HUDEP-2 (cell line): ENCODE results near the gene C3.

ENCODE experiments used
- DNase-seq, 76 experiments: peaks; one replicate each; lab custom pipeline; 2025; ENCODE audit not compliant: unreplicated experiment in 76 of 76; lab: John Stamatoyannopoulos, UW

C3 gene

DNA sequence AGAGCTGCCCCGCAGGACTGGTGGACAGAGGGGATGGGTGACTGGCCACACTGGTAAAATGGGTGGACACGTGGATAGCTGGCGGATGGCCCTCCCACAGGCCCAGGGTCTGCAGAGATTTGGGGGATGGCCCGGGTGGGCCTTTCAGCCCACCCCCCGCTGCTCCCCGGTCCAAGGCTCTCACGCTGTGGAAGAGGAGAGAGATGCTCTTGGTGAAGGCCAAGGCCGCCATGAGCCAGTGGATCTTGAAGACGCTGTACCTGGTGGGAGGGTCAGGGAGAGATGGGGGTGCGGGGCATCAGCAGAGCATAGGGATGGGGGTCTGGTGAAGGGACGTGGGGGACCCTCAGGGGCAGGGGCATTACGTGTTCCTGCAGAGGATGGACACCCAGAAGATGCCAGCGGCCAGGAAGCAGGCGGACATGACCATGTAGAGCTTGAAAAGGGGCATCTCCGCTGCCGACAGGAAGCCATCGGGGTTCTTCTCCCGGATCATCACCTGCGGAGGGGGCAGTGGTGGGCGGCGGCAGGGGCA is 12.4 kb upstream of the C3 start:
- DNase-seq: no peak

DNA sequence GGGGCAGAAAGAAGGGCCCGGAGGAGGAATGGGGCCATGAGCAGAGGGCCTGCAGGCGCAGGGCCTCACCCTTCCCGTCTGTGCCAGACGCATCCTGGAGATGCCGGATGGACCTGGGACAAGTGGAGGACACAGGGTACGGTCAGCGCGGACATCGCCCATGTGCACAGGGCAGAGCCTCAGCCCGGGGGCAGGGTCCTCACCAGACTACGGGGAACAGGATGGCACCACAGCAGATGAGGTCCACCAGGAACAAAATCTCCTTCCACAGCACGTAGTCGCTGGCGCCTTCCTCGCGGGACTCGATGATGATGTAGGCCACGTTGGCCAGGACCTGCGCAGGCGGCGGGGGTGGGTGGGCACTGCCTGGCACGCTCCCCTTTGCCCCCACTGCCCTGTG is 11.4 kb upstream of the C3 start:
- no peak for DNase-seq

DNA sequence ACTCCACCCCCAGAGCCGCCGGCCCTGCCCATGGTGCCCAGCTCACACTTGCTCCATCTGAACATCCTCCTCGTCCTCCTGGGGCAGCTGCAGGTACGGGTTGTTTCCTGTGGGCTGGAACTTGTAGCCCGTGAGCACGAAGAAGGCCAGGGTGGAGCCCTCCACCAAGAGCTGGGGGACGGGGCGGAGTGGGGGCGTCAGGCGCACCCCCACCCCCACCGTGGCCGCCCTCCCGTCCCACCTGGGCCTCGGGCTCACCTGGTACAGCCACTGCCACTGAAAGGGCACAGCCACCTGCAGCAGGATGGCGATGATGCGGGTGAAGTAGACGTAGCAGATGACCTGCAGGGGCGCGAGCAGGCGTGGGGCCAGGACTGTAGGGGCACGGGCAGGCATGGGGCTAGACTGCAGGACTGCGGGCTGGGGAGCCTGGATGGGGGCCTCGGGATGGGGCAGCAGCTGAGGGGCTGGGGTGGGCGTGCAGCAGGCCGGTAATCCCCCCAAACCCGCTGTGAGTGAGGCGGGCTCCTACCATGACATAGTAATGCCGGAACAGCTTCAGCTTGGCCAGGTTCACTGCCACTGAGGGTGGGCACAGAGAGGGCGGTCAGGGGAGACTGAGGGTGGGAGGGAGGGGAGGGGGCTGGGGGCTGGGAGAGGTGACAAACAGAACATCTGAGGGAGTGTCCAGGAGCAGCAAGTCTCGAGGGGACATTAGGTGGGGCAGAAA is 10.7 kb upstream of the C3 start:
- DNase-seq: no peak

- DNase-seq: peak in 72 of 76 experiments; percentile 27 to 94 (median 83)
Observed at GRCh38 chr19:6730153-6730804, 9.8 kb upstream of the C3 start.

- DNase-seq: no peak
Observed at GRCh38 chr19:6729573-6730152, 9.2 kb upstream of the C3 start.

- no peak for DNase-seq
Observed at GRCh38 chr19:6728346-6728745, 7.9 kb upstream of the C3 start.

- DNase-seq: no peak
Observed at GRCh38 chr19:6725513-6726231, 5.2 kb upstream of the C3 start.

DNA sequence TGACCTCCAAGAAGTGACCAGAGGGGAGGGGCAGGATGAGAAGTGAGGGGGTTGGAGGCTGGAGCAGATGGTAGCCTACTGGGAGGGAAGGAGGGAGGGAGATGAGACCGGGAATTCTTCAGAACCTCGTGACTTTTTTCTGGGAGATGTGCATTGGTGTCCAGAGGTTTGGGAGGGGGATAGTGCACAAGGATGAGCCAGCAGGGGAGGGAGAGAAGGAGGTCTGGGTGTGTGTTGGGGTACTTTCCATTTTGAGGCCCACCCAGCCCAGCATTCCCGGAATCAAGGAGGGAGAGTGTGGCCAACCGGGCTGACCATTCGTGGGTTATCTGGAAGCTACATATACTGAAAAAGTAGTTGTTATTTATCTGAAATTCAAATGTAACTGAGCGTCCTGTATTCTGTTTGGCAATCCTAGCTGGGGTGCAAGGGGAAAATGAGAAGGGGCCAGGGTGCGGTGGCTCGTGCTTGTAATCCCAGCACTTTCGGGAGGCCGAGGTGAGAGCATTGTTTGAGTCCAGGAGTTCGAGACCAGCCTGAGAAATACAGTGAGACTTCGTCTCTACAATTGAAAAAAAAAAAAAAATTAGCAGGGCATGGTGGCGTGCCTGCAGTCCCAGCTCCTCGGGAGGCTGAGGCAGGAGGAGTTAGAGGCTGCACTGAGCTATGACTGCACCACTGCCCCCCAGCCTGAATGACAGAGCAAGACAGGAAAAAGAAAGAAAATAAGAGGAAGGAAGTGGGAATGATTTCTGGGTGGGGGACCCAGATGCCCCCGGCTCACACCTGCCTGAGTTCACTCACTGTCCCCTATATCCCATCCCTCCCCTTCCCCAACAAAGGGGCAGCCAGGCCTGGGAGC is 4.4 kb upstream of the C3 start:
- no peak for DNase-seq

DNA sequence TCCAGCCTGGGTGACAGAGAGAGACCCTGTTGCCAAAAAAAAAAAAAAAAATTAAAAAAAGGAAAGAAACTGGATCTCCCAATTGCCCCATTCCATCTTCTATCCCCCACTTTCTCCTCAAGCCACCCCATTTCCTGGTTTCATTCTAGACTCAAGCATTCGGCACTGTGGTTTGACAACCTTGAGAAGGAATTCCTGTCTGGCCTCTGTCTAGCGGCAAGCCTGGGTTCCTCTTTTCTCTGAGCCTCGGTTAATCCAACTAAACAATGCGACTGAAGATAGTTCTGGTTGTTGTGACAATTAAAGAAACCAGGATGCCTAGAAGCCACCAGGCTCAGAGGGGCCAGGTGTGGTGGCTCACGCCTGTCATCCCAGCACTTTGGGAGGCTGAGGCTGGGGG is 3.3 kb upstream of the C3 start:
- no peak for DNase-seq

GRCh38 chr19:6723108-6723618 is 2.7 kb upstream of the C3 start:
- no peak for DNase-seq

DNA sequence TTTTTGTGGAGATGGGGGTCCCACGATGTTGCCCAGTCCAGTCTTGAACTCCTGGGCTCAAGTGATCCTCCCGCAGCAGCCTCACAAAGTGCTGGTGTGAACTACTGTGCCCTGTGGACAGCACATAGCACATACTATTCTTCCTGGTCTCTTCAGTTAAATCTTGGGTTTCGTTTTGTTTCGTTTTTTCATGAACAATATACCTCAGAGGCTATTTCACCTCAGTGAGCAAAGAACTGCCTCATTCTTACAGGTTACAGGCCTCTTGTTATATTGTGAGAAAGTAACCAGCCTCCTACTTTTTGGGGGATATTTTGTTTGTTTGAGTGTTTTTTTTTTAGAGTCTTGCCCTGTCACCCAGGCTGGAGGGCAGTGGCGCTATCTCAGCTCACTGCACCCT is 1.3 kb upstream of the C3 start:
- no peak for DNase-seq

DNA sequence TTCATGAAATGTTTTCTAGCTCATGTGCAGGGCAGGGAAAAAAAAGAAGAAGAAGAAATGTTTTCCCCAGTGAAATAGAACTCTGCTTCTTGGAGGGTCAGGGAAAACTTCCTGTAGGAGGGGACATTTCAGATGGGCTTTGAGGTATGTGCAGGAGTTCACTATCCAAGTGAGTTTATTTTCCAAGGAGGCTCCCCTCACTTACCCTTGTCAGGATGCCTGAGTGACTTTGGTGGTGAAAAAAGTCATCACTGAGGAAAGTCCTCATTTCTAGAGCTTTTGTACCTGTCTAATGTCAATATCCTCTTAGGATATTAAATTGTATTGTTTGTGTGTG is 656 bp upstream of the C3 start:
- DNase-seq: no peak

- DNase-seq: no peak
Observed at GRCh38 chr19:6719992-6720368, 470 bp downstream of the C3 start.

- no peak for DNase-seq
Observed at GRCh38 chr19:6719540-6719861, 949 bp downstream of the C3 start.

DNA sequence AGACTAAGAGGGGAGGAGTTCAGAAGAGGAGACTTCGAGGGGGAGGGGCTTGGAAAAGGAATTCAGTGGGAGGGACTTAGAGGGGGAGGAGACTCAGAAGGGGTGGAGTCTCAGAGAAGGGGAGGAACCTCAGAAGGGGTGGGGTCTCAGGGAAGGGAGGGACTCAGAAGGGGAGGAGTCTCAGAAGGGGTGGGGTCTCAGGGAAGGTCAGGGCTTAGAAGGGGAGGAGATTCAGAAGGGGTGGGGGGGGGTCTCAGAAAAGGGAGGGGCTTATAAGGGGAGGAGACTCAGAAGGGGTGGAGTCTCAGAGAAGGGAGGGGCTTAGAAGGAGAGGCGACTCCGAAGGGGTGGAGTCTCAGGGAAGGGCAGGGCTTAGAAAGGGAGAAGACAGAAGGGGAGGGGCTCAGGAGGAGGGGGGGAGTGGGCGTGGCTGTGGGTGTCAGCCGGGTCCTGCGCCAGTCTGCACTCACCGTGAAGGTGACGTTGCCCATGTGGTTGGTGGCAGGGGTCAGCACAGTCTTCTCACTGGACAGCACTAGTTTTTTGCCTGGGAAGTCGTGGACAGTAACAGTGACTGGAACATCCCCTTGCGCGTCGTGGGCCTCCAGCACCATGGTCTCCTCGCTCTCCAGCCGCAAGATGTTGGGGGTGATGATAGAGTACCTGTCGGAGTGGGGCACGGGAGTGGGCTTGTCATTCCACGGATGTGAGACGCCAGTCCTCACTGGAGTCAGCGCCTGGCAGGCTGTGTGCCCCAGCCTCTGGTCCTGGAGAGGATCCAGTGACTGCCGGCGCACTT is 1.5 kb downstream of the C3 start:
- DNase-seq: peak in 43 of 76 experiments; percentile 11 to 71 (median 41)

DNA sequence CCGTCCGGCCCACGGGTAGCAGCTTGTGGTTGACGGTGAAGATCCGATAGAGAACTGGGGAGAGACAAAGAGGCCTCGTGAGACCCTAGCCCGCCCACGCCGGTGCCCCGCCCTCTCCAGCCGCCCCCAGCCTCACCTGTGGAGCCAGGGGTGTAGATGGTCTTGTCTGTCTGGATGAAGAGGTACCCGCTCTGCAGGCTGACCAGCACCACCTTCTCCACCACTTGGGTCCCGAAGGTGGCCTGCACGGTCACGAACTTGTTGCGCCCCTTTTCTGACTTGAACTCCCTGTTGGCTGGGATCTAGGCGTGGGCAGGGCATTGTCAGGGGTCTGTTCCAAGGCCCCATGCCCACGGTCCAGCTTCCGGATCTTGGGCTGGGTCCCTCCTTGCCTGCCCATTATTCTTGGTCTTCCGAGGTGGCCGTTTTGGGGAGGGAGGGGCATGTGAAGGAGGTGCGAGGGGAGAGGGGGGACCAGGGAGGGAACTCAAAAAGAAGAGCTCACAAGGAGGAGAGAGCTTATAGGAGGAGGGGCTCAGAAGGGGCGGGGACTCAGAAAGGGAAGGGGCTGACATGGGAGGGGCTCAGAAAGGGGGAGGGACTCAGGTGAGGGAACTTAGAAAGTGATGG is 2.2 kb downstream of the C3 start:
- no peak for DNase-seq

DNA sequence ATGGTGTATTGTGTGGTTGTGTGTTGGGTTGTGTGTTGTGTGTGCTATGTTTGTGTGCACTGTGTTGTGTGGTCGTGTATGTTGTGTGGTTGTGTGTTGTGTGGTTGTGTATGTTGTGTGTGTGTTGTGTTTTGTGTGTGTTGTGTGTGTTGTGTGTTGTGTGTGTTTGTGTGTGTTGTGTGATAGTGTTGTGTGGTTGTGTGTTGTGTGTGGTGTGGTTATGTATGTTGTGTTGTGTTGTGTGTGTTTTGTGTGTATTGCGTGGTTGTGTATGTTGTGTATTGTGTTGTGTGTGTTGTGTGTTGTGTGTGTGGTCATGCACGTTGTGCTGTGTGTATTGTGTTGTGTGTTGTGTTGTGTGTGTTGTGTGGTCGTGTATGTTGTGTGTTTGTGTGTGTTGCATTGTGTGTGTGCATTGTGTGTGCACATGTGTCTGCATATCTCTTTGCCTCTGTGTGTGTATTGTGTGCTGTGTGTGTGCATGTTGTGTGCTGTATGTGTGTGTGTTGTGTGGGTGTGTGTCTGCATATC is 2.9 kb downstream of the C3 start:
- no peak for DNase-seq

DNA sequence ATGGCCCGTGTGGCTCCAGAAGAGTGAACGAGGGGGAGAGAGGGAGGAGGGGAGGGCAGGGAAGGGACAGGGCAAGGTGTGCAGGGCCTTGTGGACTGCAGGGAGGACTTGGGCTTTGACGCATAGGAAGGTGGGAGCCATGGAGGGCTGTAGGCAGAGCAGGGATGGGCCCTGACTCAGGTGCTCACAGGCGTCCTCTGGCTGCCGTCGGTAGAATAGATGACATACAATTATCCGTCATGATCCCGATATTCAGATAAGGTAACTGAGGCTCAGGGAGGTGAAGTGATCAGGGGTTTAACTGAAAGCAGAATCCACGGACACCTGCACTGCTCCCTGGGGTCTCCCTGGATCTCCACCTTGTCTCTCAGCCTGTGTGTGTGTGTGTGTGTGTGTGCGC is 3.4 kb downstream of the C3 start:
- DNase-seq: no peak

DNA sequence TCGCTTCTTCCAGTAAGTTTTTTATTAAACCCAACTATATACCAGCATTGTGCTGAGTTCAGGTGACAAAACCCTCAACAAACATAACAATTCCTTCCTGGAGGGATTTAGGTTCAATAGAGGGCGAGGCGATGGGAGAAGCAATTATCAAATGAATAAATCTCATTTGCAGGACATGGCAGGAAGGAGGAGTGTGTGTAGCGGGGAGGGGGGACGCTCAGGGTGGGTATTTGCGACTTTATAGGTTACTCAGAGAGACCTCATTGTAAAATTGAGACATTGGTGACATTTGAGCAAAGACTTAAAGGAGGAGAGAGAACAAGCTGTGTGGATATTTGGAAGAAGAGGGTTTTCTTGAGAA is 3.9 kb downstream of the C3 start:
- no peak for DNase-seq
